Stomach (tissue), 9 donors: ENCODE data around the gene ITPKC. TPM values are rescaled to one million over a fixed set of nuclear protein-coding genes. Genes with fewer than 3 reads are reported as not detected.

ENCODE experiments used
- DNase-seq, 2 donors: peaks; one replicate each; pipeline versions ENCODE4 v3.0.0 to v3.0.0-alpha.2; 2013 to 2019
- H3K27ac ChIP-seq, 5 donors: fragments of 200-600 bp in 4 of 5; sonication (generic) in 4 of 5; one replicate each; pipeline ENCODE4 v1.5.1; 2013 to 2019; ENCODE audit warnings: mild to moderate bottlenecking in 1 of 5, moderate library complexity in 1 of 5
- H3K27me3 ChIP-seq, 3 donors: fragments of 200-600 bp; sonication (generic); one replicate each; pipeline ENCODE4 v1.5.1; 2017 to 2019; ENCODE audit warnings: mixed run types in 1 of 3
- H3K36me3 ChIP-seq, 4 donors: fragments of 200-600 bp; sonication (generic); 1 replicate in 3 of 4; 2 replicates in 1 of 4; pipeline ENCODE4 v1.5.1; 2016 to 2019
- H3K4me1 ChIP-seq, 4 donors: fragments of 200-600 bp; sonication (generic); one replicate each; pipeline ENCODE4 v1.5.1; 2016 to 2019
- H3K4me3 ChIP-seq, 4 donors: fragments of 200-600 bp; sonication (generic) in 3 of 4; one replicate each; pipeline ENCODE4 v1.5.1; 2016 to 2019; ENCODE audit warnings: mild to moderate bottlenecking in 1 of 4
- H3K9me3 ChIP-seq, 4 donors: fragments of 200-600 bp; sonication (generic); one replicate each; pipeline ENCODE4 v1.5.1; 2016 to 2019
- EP300 ChIP-seq: sonication (generic); formaldehyde crosslinking; IDR thresholded peaks from one replicate; pipeline ENCODE4 v1.6.1; 2017; ENCODE audit warnings: antibody characterized with exemption
- POLR2A ChIP-seq, 4 donors: fragments of 450-650 bp; IDR thresholded peaks; one replicate each; pipeline ENCODE4 v1.6.1; 2016; ENCODE audit warnings: antibody characterized with exemption in 4 of 4, control low read depth in 2 of 4, mild to moderate bottlenecking in 1 of 4, moderate library complexity in 1 of 4
- POLR2AphosphoS5 ChIP-seq, 3 donors: sonication (generic); formaldehyde crosslinking; IDR thresholded peaks; one replicate each; pipeline ENCODE4 v1.6.1; 2016; ENCODE audit warnings: antibody characterized with exemption in 3 of 3
- WGBS, 5 donors: extraction: QIAGEN DNeasy Blood & Tissue Kit in 3 of 5; methylation state at CpG; one replicate each; pipeline versions ENCODE4 v1.1.5 to v1.1.7; 2013 to 2018; 5-methylcytosine and 5-hydroxymethylcytosine counted together
- intact Hi-C: fragments of 100-400 bp; cut with DNase I; formaldehyde crosslinking; loops from one replicate; pipeline ENCODE4 v1.15.1; 2023; ENCODE audit warnings: low total_unique reads
- polyA plus RNA-seq, 3 donors: library from polyadenylated mRNA; stranded (reverse); fragments of 200-250 nt; gene quantifications; one replicate each; pipeline ENCODE4 v1.2.3, GENCODE V29; 2013
- total RNA-seq, 5 donors: library from RNA; depleted of rRNA; stranded (reverse); fragments of >200 nt; gene quantifications; one replicate each; pipeline versions ENCODE4 v1.1.0 to v1.2.3, GENCODE V29; 2014 to 2016
- TF ChIP-seq, protein P1 (sequence below), 7 experiments: fragments of 450-650 bp in 4 of 7; fragments of 200-600 bp in 3 of 7; sonication (generic) in 3 of 7; IDR thresholded peaks; one replicate each; pipeline ENCODE4 v1.5.1; 2016 to 2019; ENCODE audit warnings: antibody characterized with exemption in 7 of 7, control low read depth in 2 of 7, mild to moderate bottlenecking in 1 of 7
- donor health status: healthy with polysubstance abuse.
- donor health status: Bipolar disorder and iron deficiency.
- donor health status: healthy.

ITPKC gene
- total and polyA plus RNA-seq, 8 donors = 17.8 to 84.0 (median 26.9) TPM

DNA sequence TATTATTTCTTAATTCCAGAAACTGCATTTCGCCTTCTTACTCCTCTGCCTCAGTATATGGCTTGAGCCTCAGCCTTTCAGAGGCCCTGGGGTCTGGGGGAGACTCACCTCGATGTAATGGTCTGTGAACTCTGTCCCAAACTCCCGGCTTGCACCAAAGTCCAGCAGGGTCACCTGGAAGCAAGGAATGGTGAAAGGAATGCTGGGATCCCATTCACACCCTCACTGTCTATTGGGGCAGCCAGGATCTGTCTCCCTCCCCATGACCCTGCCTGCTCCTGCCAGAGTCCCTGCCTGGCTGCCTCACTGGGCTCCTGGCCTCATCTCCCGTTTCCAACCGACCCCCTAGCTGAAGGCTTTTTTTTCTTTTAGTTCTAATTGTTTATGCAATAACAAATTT is 21.0 kb upstream of the ITPKC start:
- Histone ChIP-seq H3K4me1 (peaks cover 8 to 14% (median 11%) of the 10 kb centered on the region in 4 donors), H3K27ac (no peak overlapping the region), H3K4me3 (no peak overlapping the region), H3K36me3 (peaks cover 7 to 87% (median 84%) of the 10 kb centered on the region in 4 donors), H3K9me3 (no peaks in the 10 kb centered on the region), H3K27me3 (no peaks in the 10 kb centered on the region)
- TF ChIP-seq, protein P1, sequence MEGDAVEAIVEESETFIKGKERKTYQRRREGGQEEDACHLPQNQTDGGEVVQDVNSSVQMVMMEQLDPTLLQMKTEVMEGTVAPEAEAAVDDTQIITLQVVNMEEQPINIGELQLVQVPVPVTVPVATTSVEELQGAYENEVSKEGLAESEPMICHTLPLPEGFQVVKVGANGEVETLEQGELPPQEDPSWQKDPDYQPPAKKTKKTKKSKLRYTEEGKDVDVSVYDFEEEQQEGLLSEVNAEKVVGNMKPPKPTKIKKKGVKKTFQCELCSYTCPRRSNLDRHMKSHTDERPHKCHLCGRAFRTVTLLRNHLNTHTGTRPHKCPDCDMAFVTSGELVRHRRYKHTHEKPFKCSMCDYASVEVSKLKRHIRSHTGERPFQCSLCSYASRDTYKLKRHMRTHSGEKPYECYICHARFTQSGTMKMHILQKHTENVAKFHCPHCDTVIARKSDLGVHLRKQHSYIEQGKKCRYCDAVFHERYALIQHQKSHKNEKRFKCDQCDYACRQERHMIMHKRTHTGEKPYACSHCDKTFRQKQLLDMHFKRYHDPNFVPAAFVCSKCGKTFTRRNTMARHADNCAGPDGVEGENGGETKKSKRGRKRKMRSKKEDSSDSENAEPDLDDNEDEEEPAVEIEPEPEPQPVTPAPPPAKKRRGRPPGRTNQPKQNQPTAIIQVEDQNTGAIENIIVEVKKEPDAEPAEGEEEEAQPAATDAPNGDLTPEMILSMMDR (IDR thresholded peaks at IDR 0.05) = no peak
- TF ChIP-seq POLR2A (IDR thresholded peaks at IDR 0.05) = no peak
- TF ChIP-seq POLR2AphosphoS5 (IDR thresholded peaks at IDR 0.05) = no peak
- TF ChIP-seq EP300 = no peak
- 89 to 96% (median 93%) methylated on average over 5 of the region's 5 CpGs for WGBS, 5 donors
- no peak for DNase-seq
- intact Hi-C loops = no loop called here

DNA sequence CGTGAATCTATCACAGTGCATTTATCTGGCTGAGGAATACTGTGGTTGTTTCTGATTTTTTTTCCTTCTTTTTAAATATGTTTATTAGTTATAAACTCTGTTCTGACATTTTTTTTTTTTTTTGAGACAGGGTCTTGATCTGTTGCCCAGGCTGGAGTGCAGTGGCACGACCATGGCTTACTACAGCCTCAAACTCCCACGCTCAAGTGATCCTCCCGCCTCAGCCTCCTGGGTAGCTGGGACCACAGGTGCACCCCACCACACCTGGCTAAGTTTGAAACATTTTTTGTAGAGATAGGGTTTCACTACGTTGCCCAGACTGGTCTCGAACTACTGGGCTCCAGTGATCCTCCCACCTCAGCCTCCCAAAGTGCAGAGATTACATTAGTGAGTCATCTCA is 19.9 kb upstream of the ITPKC start:
- no peak for TF ChIP-seq EP300
- TF ChIP-seq POLR2AphosphoS5 (IDR thresholded peaks at IDR 0.05) = no peak
- no peak for TF ChIP-seq POLR2A (IDR thresholded peaks at IDR 0.05)
- TF ChIP-seq, protein P1 (IDR thresholded peaks at IDR 0.05) = no peak
- 93 to 98% (median 97%) methylated on average over 6 of the region's 6 CpGs for WGBS, 5 donors
- Histone ChIP-seq H3K4me3 (no peak overlapping the region), H3K4me1 (peaks cover 0 to 2% (median under 1%) of the 10 kb centered on the region in 4 donors), H3K27me3 (no peaks in the 10 kb centered on the region), H3K27ac (no peak overlapping the region), H3K36me3 (peaks cover 13 to 95% (median 91%) of the 10 kb centered on the region in 4 donors), H3K9me3 (no peaks in the 10 kb centered on the region)
- intact Hi-C loops = no loop called here
- no peak for DNase-seq

DNA sequence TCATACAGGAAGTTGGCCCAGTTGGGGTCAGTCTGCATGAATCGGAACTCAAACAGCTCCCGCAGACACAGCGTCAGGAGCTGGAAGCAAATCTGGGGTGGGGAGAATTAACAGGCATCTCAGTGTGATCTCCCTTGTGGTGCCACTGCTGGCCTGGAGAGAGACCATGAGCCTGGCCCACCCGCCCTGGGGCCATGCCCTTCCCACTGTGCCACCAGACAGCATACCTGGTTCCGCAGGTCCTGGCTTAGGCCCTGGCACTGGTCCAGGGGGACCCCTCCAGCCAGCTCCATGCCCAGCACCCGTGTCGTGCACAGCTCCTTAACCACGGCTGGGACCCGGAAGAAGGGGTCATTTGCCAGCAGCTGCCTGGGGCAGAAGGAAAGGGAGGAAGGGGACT is 16.8 kb upstream of the ITPKC start:
- H3K27ac ChIP-seq = no peak overlapping the region
- peaks cover 35 to 96% (median 91%) of the 10 kb centered on the region in 4 donors for H3K36me3 ChIP-seq
- no peak for TF ChIP-seq POLR2A (IDR thresholded peaks at IDR 0.05)
- no peak for TF ChIP-seq POLR2AphosphoS5 (IDR thresholded peaks at IDR 0.05)
- no peak for TF ChIP-seq EP300
- TF ChIP-seq, protein P1 (IDR thresholded peaks at IDR 0.05) = no peak
- H3K9me3 ChIP-seq = no peaks in the 10 kb centered on the region
- no peak overlapping the region for H3K4me3 ChIP-seq
- peaks cover 0 to 6% (median 0%) of the 10 kb centered on the region in 4 donors for H3K4me1 ChIP-seq
- no peak for DNase-seq
- intact Hi-C loops = no loop called here
- H3K27me3 ChIP-seq = no peaks in the 10 kb centered on the region
- WGBS, 5 donors = 80 to 98% (median 93%) methylated on average over 5 to 9 of the region's 9 CpGs

DNA sequence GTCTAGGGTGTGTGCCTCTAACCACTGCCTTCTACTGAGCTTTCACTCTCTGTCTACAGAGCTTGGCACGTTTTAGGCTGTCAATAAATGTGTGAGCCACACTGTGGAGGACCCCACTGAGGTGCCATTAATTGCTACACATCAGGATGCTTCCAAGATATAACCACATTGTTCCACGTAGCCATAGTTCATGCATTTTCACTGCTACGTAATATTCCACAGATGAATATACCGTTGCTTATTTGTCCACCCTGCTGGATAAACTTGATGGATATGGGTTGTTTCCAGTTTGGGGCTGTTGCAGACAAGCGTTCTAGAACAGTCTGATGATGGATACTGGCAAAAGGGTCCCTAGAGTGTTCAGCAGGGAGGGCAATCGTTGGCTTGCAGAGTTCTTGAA is 15.2 kb upstream of the ITPKC start:
- Histone ChIP-seq H3K27me3 (no peaks in the 10 kb centered on the region), H3K27ac (no peak overlapping the region), H3K9me3 (no peaks in the 10 kb centered on the region), H3K36me3 (peaks cover 46 to 95% (median 91%) of the 10 kb centered on the region in 4 donors), H3K4me1 (peaks cover 0 to 6% (median 0%) of the 10 kb centered on the region in 4 donors), H3K4me3 (no peak overlapping the region)
- no peak for TF ChIP-seq POLR2A (IDR thresholded peaks at IDR 0.05)
- TF ChIP-seq, protein P1 (IDR thresholded peaks at IDR 0.05) = no peak
- no peak for TF ChIP-seq EP300
- no peak for TF ChIP-seq POLR2AphosphoS5 (IDR thresholded peaks at IDR 0.05)
- no peak for DNase-seq
- 93 to 98% (median 96%) methylated on average over 6 of the region's 6 CpGs for WGBS, 5 donors
- intact Hi-C loops = no loop called here
